NCI-H82 (cell line): ENCODE measurements around the gene ACACB.

ENCODE experiments used
- DNase-seq: peaks from one replicate; lab custom pipeline; 2025; lab: John Stamatoyannopoulos, UW

ACACB gene

DNA sequence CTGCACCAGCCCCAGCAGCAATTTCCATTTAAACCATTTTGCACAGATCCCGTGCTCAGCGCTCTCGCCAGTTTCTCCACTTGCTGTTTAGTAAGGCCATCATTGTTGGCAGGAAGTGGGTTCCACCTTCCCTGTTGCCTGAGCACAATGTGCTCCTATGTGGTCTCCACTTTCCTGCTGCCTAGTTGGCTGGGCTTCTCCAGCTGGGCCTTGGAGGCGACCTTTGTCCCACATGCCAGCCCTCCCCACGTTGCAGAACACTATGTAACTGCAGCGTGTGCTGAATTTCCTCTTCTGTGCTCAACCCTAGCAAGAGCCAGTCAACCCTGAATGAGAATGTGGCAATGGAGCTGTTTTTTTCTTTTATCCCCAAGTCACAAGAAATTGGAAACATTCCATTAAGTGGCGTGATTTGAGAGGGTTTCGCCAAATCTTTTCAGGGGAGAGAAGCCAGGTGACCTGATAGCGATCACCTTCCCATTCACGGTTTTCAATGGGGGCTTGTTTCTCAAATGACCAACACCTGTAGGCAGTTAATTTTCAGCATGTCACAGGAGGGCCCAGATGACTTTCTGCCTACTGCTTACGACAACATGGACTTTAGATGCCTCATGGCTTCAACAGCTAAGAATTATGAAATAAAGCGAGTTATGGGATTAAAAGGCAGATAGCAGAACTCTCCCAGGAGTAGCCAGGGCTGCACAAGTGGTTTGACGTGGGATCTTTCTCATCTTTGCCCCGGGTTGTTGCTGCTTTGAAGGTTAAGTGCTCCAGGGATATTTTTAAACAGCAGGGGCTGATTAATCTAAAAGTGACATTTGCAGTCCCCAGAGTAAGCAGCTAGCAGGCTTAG lies at the start of gene ACACB:
Gene ACACB, plus strand, starts transcription at position 830 of the 853 bp plus-strand sequence. CDS start 22,819 bp downstream, outside the sequence.
- no peak for DNase-seq

DNA sequence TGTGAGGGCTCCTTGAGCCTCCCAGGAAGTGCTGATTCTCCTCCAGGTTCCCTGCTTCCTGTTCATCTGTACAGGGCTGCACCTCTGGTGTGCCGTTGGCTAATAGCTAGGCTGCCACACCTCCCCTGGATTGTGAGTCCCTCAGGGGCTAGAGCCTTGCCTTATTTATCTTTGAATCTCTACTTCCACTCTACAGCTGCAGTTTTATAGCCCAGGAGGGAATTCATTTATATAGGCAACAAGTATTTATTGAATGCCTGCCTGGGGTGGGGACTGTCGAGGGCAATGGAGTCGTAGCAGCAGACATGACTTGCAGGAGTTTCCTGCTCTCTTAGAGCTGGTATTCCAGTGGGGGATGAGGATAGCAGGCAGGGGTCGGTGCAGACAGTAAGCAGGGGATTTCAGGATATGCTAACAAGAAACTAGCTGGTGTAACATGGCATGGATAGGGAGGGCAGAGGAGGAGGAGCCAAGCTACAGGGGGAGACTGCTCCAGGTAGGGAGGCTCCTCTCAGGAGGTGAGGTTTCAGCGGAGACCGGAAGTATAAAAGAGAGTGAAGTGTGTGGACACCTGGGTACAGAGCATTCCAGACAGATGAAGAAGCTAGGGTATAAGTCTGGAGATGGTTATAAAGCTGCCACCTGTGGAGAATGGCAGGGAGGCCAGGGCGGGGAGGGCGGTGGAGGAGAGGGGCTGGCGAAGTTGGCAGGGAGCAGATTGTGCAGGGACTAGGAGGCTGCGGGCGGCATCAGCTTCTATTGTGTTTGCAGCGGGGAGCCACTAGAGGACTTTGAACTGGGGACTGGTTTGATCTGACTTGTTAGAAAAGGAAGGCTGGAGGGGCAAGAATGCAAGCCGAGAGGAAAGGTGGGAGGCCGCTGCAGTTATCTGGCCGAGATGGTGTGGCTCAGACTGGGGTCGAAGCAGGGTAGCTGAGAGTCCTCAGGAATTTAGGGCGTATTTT lies 46.8 kb upstream of the ACACB start:
- no peak for DNase-seq

- DNase-seq = no peak
Observed at GRCh38 chr12:109074866-109075265, 41.5 kb upstream of the ACACB start.

- DNase-seq = no peak
Observed at GRCh38 chr12:109082751-109083150, 33.6 kb upstream of the ACACB start.

DNA sequence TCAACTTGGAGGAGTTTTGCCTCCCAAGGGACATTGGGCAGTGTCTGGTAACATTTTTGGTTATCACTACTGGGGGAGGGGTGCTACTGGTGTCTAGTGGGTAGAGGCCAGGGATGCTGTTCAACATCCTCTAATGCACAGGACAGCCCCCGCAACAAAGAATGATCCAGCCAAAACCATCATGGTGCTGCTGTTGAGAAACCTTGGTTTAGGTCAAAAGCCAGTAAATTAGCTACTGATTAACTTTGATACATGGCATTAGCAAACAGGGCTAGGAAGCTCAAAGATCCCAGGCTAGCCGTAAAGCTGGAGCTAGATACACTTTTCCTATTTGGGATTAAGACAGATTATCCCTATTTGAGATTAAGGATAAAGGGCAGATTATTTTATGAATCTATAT lies 32.0 kb upstream of the ACACB start:
- DNase-seq = no peak

- DNase-seq = no peak
Observed at GRCh38 chr12:109085590-109085989, 30.8 kb upstream of the ACACB start.

DNA sequence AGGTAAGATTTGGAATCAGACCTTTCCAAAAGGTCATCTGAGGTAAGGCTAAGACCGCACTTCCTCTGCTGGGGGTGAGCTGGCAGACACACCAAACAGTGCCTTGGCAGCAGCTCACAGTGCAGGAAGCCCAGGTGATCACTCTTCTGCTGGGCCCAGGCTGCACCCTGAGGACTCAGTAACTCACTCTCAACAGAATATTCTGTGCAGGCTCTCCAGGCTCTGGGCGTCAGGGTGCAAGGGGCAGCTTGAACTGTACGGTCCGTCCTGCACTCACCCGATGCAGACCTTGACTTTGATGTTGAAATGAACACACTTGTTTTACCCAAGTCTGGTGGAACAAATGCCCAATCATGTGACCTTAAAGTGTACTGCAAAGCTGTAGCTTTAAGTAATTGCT lies 29.1 kb upstream of the ACACB start:
- no peak for DNase-seq

DNA sequence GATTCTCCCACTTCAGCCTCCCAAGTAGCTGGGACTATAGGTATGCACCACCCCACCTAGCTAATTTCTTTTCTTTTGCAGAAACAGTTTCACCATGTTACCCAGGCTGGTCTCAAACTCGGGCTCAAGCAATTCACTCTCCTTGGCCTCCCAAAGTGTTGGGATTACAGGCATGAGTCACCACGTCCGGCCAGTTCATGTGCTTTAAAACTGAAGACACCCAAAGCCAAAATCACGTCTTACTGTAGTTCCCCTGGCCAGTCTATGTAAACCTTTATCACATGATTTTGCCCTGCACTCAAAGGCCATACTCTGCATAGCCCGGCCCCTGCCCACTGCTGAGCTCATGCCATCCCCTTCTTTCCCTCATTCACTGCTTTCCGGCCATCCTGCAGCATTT lies 27.6 kb upstream of the ACACB start:
- no peak for DNase-seq

DNA sequence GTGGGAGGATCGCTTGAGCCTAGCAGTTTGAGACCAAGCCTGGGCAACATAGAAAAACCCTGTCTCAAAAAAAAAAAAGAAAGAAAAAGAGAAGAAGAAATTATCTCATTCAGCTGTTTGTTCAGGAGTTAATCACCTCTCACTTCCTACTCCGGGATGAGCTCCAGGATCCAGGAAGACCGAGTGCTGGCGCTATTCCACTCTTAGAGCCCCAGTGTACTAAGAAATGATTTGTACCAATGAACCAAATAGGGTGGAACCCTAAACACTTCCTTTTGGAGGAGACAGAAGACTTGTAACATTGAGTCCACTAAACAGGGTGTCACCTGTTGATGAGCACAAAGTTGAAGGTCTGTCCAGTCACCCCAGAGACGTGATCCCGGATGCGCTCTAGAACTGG lies 26.7 kb upstream of the ACACB start:
- DNase-seq = no peak

- DNase-seq = peak; percentile 27
Observed at GRCh38 chr12:109092497-109093021, 23.8 kb upstream of the ACACB start.

GRCh38 chr12:109093022-109093918 lies 23.1 kb upstream of the ACACB start, which contains the start of gene ALKBH2:
TSS of gene ALKBH2 (minus strand) at chr12:109093472. CDS start at chr12:109092786, 686 bp downstream.
- DNase-seq = peak; percentile 96

GRCh38 chr12:109097140-109097434 lies 19.3 kb upstream of the ACACB start:
- DNase-seq = no peak

DNA sequence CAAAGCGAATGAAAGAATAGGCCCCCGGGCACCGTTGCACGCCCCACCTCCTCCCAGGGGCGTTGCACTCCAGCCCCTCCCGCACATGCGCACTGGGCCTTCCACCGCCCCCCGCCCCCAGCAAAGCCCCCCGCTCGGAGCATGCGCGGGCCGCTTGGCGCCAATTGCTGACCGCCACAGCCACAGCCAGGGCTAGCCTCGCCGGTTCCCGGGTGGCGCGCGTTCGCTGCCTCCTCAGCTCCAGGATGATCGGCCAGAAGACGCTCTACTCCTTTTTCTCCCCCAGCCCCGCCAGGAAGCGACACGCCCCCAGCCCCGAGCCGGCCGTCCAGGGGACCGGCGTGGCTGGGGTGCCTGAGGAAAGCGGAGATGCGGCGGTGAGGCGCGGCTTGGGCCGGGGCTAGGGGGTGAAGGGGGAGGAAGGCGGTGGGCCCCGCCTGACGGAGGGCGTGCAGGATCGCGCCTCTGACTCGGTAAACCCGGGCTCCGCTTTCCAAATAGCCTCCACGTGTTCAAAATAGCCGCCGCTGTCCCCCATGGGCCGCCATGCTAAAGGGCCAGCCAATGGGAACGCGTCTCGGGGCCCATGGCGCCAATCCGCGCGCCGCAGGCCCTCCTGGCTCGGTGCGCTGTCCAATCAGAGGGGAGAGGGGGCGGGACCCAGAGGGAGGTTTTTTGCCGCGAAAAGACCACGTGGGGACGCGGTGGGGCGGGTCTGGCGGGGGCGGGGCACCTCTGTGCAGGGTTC lies 18.8 kb upstream of the ACACB start, which contains the start of gene UNG:
Gene UNG, plus strand, starts transcription at position 163 of the 748 bp plus-strand sequence. Its CDS starts 83 bp downstream, at position 246.
- peak; percentile 98 for DNase-seq

GRCh38 chr12:109098183-109098604 lies 18.2 kb upstream of the ACACB start:
- no peak for DNase-seq

- no peak for DNase-seq
Observed at GRCh38 chr12:109098651-109099050, 17.7 kb upstream of the ACACB start.

- no peak for DNase-seq
Observed at GRCh38 chr12:109099431-109100020, 16.9 kb upstream of the ACACB start.

- DNase-seq = no peak
Observed at GRCh38 chr12:109100741-109101140, 15.6 kb upstream of the ACACB start.

GRCh38 chr12:109102491-109102890 lies 13.9 kb upstream of the ACACB start:
- peak; percentile 40 for DNase-seq

- no peak for DNase-seq
Observed at GRCh38 chr12:109105176-109105575, 11.2 kb upstream of the ACACB start.

GRCh38 chr12:109109746-109110350 lies 6.5 kb upstream of the ACACB start:
- DNase-seq = no peak
